ENCODE measurements around the gene CEPT1.

DNA sequence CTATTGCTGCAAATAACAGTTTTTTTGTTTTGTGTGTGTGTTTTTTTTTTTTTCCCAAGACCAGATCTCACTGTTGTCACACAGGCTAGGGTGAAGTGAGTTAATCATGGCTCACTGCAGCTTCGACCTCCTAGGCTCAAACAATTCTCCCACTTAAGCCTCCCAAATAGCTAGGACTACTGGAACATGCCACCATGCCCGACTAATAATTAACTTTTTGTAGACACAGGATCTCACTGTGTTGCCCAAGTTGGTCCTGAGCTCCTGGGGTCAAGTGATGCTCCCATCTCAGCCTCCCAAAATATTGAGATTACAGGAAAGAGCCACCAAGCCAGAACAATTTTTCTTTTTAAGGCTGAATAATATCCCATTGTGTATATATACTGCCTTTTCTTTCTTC is 35.0 kb upstream of the CEPT1 start:
- TF ChIP-seq CTCF (IDR thresholded peaks at IDR 0.05; ENCODE audit: low read length), result no peak
- TF ChIP-seq EZH2 (IDR thresholded peaks at IDR 0.05; ENCODE audit: borderline replicate concordance, low read length), result no peak
